Trophoblast cell (in vitro differentiated cells and primary cell): ENCODE measurements around the gene VAT1.

Experiments used
- DNase-seq, 2 donors: peaks; one replicate each; pipeline ENCODE4 v3.0.0-alpha.2; 2016
- H2AFZ ChIP-seq: 2 replicates; pipeline ENCODE4 v1.6.1; 2013; ENCODE audit warnings: low read length, moderate library complexity, mild to moderate bottlenecking; ENCODE audit not compliant: insufficient read depth, poor library complexity
- H2AK5ac ChIP-seq: 2 replicates; pipeline ENCODE4 v1.6.1; 2013; ENCODE audit warnings: mild to moderate bottlenecking, low read length
- H2BK120ac ChIP-seq: 2 replicates; pipeline ENCODE4 v1.6.1; 2013; ENCODE audit warnings: low read length, mild to moderate bottlenecking, moderate library complexity; ENCODE audit not compliant: insufficient read depth, poor library complexity
- H2BK12ac ChIP-seq: 2 replicates; pipeline ENCODE4 v1.6.1; 2013; ENCODE audit warnings: mild to moderate bottlenecking, low read length, moderate library complexity
- H2BK5ac ChIP-seq: 2 replicates; pipeline ENCODE4 v1.6.1; 2013; ENCODE audit warnings: low read length, low read depth, moderate library complexity, mild to moderate bottlenecking; ENCODE audit not compliant: poor library complexity
- H3K14ac ChIP-seq: 2 replicates; pipeline ENCODE4 v1.6.1; 2013; ENCODE audit warnings: mild to moderate bottlenecking, low read length
- H3K18ac ChIP-seq: 2 replicates; pipeline ENCODE4 v1.6.1; 2013; ENCODE audit warnings: mild to moderate bottlenecking, low read length
- H3K23ac ChIP-seq: 2 replicates; pipeline ENCODE4 v1.6.1; 2013; ENCODE audit warnings: low read length
- H3K27ac ChIP-seq: 2 replicates; pipeline ENCODE4 v1.5.1; 2013; ENCODE audit warnings: low read depth, mild to moderate bottlenecking, inconsistent platforms, low read length, moderate library complexity
- H3K27me3 ChIP-seq: 2 replicates; pipeline ENCODE4 v1.6.1; 2013; ENCODE audit warnings: inconsistent platforms, mild to moderate bottlenecking, low read length, moderate library complexity; ENCODE audit not compliant: insufficient read depth
- H3K36me3 ChIP-seq, 2 experiments: 1 replicate in 1 of 2; 2 replicates in 1 of 2; pipeline ENCODE4 v1.6.1; 2013; ENCODE audit warnings: low read length in 2 of 2, mild to moderate bottlenecking in 2 of 2, moderate library complexity in 1 of 2; ENCODE audit not compliant: insufficient read depth in 2 of 2, control insufficient read depth in 1 of 2
- H3K4ac ChIP-seq: 2 replicates; pipeline ENCODE4 v1.6.1; 2013; ENCODE audit warnings: low read depth, mild to moderate bottlenecking, low read length, moderate library complexity
- H3K4me1 ChIP-seq, 2 experiments: 1 replicate in 1 of 2; 2 replicates in 1 of 2; pipeline ENCODE4 v1.6.1; 2013; ENCODE audit warnings: low read length in 2 of 2, mild to moderate bottlenecking in 2 of 2, moderate library complexity in 1 of 2; ENCODE audit not compliant: insufficient read depth in 2 of 2, control insufficient read depth in 1 of 2
- H3K4me2 ChIP-seq: 2 replicates; pipeline ENCODE4 v1.6.1; 2013; ENCODE audit warnings: inconsistent platforms, mild to moderate bottlenecking, low read length, moderate library complexity
- H3K4me3 ChIP-seq: 2 replicates; pipeline ENCODE4 v1.5.1; 2013; ENCODE audit warnings: mild to moderate bottlenecking, low read depth, low read length, inconsistent platforms
- H3K79me1 ChIP-seq: one replicate; pipeline ENCODE4 v1.6.1; 2013; ENCODE audit warnings: low read length
- H3K79me2 ChIP-seq: 2 replicates; pipeline ENCODE4 v1.6.1; 2013; ENCODE audit warnings: low read length, mild to moderate bottlenecking; ENCODE audit not compliant: control insufficient read depth, insufficient read depth, poor library complexity
- H3K9ac ChIP-seq: 2 replicates; pipeline ENCODE4 v1.6.1; 2013; ENCODE audit warnings: mild to moderate bottlenecking, low read length
- H3K9me3 ChIP-seq: 2 replicates; pipeline ENCODE4 v1.6.1; 2013; ENCODE audit warnings: low read depth, mild to moderate bottlenecking, control low read depth, inconsistent platforms, low read length; ENCODE audit not compliant: insufficient read depth
- H4K12ac ChIP-seq: 2 replicates; pipeline ENCODE4 v1.6.1; 2013; ENCODE audit warnings: low read depth, mild to moderate bottlenecking, low read length, moderate library complexity
- H4K8ac ChIP-seq: 2 replicates; pipeline ENCODE4 v1.6.1; 2013; ENCODE audit warnings: low read depth, mild to moderate bottlenecking, low read length, moderate library complexity
- H4K91ac ChIP-seq: one replicate; pipeline ENCODE4 v1.6.1; 2013; ENCODE audit warnings: low read depth, mild to moderate bottlenecking, low read length, moderate library complexity
- WGBS: extraction: QIAGEN DNeasy Blood & Tissue Kit; methylation state at CpG from one replicate; pipeline ENCODE4 v1.1.7; 2013; ENCODE audit warnings: missing lambda C conversion rate; ENCODE audit not compliant: insufficient read length, insufficient coverage; ENCODE audit errors: extremely low coverage; 5-methylcytosine and 5-hydroxymethylcytosine counted together

The VAT1 gene

DNA sequence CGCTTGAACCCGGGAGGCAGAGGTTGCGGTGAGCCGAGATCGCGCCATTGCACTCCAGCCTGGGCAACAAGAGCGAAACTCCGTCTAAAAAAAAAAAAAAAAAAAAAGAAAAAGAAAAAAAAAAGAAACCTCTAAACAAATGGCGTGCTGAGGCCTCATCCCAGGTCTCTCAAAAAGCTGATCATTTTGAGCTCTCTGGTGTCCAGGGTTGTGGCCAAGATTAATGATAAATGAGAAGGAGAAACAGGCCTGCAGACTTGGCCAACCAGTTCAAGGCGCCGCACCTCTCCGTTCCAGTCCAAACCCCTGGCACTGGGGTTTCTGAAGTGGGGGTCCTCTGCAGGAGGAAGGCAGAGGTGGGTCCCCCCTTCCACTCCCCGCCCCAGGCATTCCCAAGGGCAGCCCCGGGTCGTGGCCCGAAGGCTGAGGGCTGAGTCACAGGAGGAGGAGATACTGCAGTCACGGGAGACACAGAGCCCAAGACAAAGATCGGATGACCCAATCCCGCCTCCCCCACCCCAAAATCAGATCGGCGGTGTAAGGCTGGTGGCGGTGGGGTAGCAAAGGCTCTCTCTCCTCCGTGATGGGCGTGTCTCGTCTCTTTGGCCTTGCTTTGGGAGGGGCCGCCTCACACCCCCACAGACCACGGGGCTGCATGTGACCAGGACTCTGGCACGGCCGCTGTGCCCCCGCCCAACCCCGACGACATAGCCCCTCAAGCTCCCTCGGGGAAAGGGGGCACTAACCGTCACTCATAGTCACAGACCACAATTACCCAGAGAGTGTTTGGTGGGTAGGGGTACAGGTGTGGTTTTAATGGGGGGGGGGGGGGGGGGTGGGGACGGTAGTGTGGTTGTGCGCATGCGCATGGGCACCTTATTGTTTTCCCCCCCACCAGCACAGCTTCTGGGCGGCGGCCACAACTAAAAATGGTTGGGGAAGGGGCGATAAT, 1.1 kb downstream of the VAT1 start:
- H3K4me2 ChIP-seq, result peak overlapping the region; percentile 88
- peak overlapping the region; percentile 81 for H3K27ac ChIP-seq
- peak overlapping the region; percentile 55 for H4K12ac ChIP-seq
- H4K8ac ChIP-seq, result peak overlapping the region; percentile 81
- H3K4me1 ChIP-seq, result peaks cover 14 to 24% of the 10 kb centered on the region in 2 experiments
- H3K4me3 ChIP-seq, result peak overlapping the region; percentile 100
- peaks cover 2% of the 10 kb centered on the region for H3K9me3 ChIP-seq
- peak; percentile 38 to 59 for DNase-seq
- peak overlapping the region; percentile 94 for H3K4ac ChIP-seq
- H3K27me3 ChIP-seq, result no peaks in the 10 kb centered on the region
- peak overlapping the region; percentile 81 for H2BK12ac ChIP-seq
- peak overlapping the region; percentile 92 for H4K91ac ChIP-seq
- peak overlapping the region; percentile 73 for H2BK120ac ChIP-seq
- peaks cover 18 to 25% of the 10 kb centered on the region in 2 experiments for H3K36me3 ChIP-seq
- peak overlapping the region; percentile 95 for H3K9ac ChIP-seq
- H3K79me2 ChIP-seq, result peaks cover 11% of the 10 kb centered on the region
- peaks cover 14% of the 10 kb centered on the region for H3K79me1 ChIP-seq
- H3K23ac ChIP-seq, result no peak overlapping the region
- no CpG with 5 or more reads among the region's 40 CpGs for WGBS
- H3K14ac ChIP-seq, result peak overlapping the region; percentile 94
- H2BK5ac ChIP-seq, result peak overlapping the region; percentile 76
- H2AK5ac ChIP-seq, result peak overlapping the region; percentile 44
- H2AFZ ChIP-seq, result peak overlapping the region; percentile 73
- H3K18ac ChIP-seq, result peak overlapping the region; percentile 91

GRCh38 chr17:43020030-43020621, 2.1 kb downstream of the VAT1 start:
- H3K4me2 ChIP-seq, result peak overlapping the region; percentile 11
- H3K79me2 ChIP-seq, result peaks cover 11% of the 10 kb centered on the region
- peaks cover 2% of the 10 kb centered on the region for H3K9me3 ChIP-seq
- no peak overlapping the region for H2BK5ac ChIP-seq
- peak overlapping the region; percentile 17 for H4K8ac ChIP-seq
- H4K12ac ChIP-seq, result no peak overlapping the region
- WGBS, result no CpG with 5 or more reads among the region's 6 CpGs
- H4K91ac ChIP-seq, result peak overlapping the region; percentile 20
- peak overlapping the region; percentile 2 for H3K27ac ChIP-seq
- no peak overlapping the region for H3K23ac ChIP-seq
- H3K79me1 ChIP-seq, result peaks cover 14% of the 10 kb centered on the region
- no peak overlapping the region for H2BK120ac ChIP-seq
- H3K9ac ChIP-seq, result no peak overlapping the region
- H3K14ac ChIP-seq, result no peak overlapping the region
- peaks cover 14 to 20% of the 10 kb centered on the region in 2 experiments for H3K4me1 ChIP-seq
- H3K4ac ChIP-seq, result peak overlapping the region; percentile 13
- H3K27me3 ChIP-seq, result no peaks in the 10 kb centered on the region
- no peak overlapping the region for H2AK5ac ChIP-seq
- no peak overlapping the region for H3K18ac ChIP-seq
- DNase-seq, result no peak
- no peak overlapping the region for H3K4me3 ChIP-seq
- H2BK12ac ChIP-seq, result no peak overlapping the region
- peaks cover 27 to 35% of the 10 kb centered on the region in 2 experiments for H3K36me3 ChIP-seq
- H2AFZ ChIP-seq, result no peak overlapping the region

DNA sequence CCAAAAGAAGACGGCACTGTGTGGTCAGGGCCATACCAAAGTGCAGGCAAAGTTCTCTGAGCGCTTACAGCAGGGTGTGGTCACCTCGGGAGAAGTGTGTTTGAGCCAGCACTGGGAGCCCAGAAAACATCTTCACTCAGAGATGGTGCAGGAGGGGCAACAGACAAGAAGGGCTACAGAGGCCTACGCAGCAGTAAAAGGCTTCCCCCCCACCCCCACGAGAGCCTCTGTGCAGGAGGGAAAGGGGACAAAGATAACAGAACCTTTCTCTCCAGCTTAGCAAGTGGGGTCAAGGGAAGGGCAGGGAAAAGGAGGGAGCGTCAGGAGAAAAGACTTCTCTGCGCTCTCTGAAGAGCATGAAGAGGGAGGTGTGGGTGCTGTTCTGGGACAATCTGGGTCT, 2.8 kb downstream of the VAT1 start:
- Histone ChIP-seq H3K4me1 (peaks cover 14 to 20% of the 10 kb centered on the region in 2 experiments), H3K27me3 (no peaks in the 10 kb centered on the region), H2BK5ac (no peak overlapping the region), H4K8ac (peak overlapping the region; percentile 3), H3K79me2 (peaks cover 11% of the 10 kb centered on the region), H3K23ac (no peak overlapping the region), H3K18ac (no peak overlapping the region), H4K91ac (no peak overlapping the region), H2AK5ac (no peak overlapping the region), H3K9ac (no peak overlapping the region), H3K4me3 (no peak overlapping the region), H2BK12ac (no peak overlapping the region), H4K12ac (no peak overlapping the region), H3K14ac (no peak overlapping the region), H3K27ac (no peak overlapping the region), H3K79me1 (peaks cover 14% of the 10 kb centered on the region), H2AFZ (no peak overlapping the region), H3K9me3 (peaks cover 2% of the 10 kb centered on the region), H3K4ac (peak overlapping the region; percentile 24), H3K36me3 (peaks cover 34 to 42% of the 10 kb centered on the region in 2 experiments), H2BK120ac (no peak overlapping the region), H3K4me2 (peak overlapping the region; percentile 11)
- no peak for DNase-seq
- no CpG with 5 or more reads among the region's 7 CpGs for WGBS

DNA sequence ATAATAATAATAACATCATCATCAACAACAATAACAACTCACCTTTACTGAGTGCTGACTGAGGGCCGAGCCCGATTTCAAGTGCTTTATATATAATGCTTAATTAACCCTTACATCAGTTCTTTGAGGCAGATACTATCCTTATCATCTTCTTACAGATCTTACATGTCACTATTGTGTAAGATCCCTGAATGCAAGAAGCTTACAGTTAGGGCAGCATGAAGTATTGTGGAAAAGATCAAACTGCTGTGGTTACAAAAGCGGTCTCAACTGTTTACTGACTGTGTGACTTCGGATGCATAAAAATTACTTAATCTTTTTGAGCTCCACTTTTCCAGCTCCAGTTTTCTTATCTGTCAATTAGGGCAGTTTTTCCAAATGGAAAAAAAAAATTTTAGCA, 3.3 kb downstream of the VAT1 start:
- DNase-seq, result no peak
- peaks cover 39 to 45% of the 10 kb centered on the region in 2 experiments for H3K36me3 ChIP-seq
- H3K79me1 ChIP-seq, result peaks cover 13% of the 10 kb centered on the region
- peaks cover 2% of the 10 kb centered on the region for H3K9me3 ChIP-seq
- no peak overlapping the region for H3K27ac ChIP-seq
- H3K79me2 ChIP-seq, result peaks cover 11% of the 10 kb centered on the region
- H2AFZ ChIP-seq, result no peak overlapping the region
- no peak overlapping the region for H3K18ac ChIP-seq
- H3K4ac ChIP-seq, result no peak overlapping the region
- no peak overlapping the region for H3K14ac ChIP-seq
- H3K4me2 ChIP-seq, result no peak overlapping the region
- no peak overlapping the region for H4K12ac ChIP-seq
- no peak overlapping the region for H2BK5ac ChIP-seq
- H4K91ac ChIP-seq, result no peak overlapping the region
- no CpG with 5 or more reads among the region's 4 CpGs for WGBS
- H3K4me1 ChIP-seq, result peaks cover 14 to 20% of the 10 kb centered on the region in 2 experiments
- no peak overlapping the region for H2BK12ac ChIP-seq
- H3K4me3 ChIP-seq, result no peak overlapping the region
- no peak overlapping the region for H2BK120ac ChIP-seq
- H3K9ac ChIP-seq, result no peak overlapping the region
- no peak overlapping the region for H3K23ac ChIP-seq
- no peaks in the 10 kb centered on the region for H3K27me3 ChIP-seq
- H2AK5ac ChIP-seq, result no peak overlapping the region
- H4K8ac ChIP-seq, result no peak overlapping the region
